H9 (cell line): ENCODE measurements around the gene TRPC6. TPM values are rescaled to one million over a fixed set of nuclear protein-coding genes. Genes with fewer than 3 reads are reported as not detected.
"Not testable (repeated sequence)": the region's sequence is repeated elsewhere in the genome, so short reads cannot be mapped to it uniquely, and the experiment has no call there.

Source experiments
- DNase-seq: peaks from one replicate; pipeline ENCODE4 v3.0.0-alpha.2; 2017
- H2AFZ ChIP-seq: one replicate; pipeline ENCODE4 v1.6.1; 2013; ENCODE audit warnings: mild to moderate bottlenecking, low read length, control low read depth, moderate library complexity
- H2AK5ac ChIP-seq: 2 replicates; pipeline ENCODE4 v1.6.1; 2013; ENCODE audit warnings: low read length, control low read depth, mixed read lengths; ENCODE audit not compliant: insufficient read length
- H2BK120ac ChIP-seq: one replicate; pipeline ENCODE4 v1.6.1; 2013; ENCODE audit warnings: low read depth, mild to moderate bottlenecking, low read length, control low read depth, inconsistent platforms; ENCODE audit not compliant: poor library complexity, severe bottlenecking
- H2BK12ac ChIP-seq: 2 replicates; pipeline ENCODE4 v1.6.1; 2013; ENCODE audit warnings: low read length, control low read depth, mixed read lengths, low read depth; ENCODE audit not compliant: insufficient read length
- H2BK15ac ChIP-seq: 2 replicates; pipeline ENCODE4 v1.6.1; 2013; ENCODE audit warnings: low read depth, low read length, control low read depth
- H2BK20ac ChIP-seq: one replicate; pipeline ENCODE4 v1.6.1; 2013; ENCODE audit warnings: low read depth, mild to moderate bottlenecking, low read length, control low read depth, inconsistent platforms; ENCODE audit not compliant: poor library complexity, severe bottlenecking
- H2BK5ac ChIP-seq: 2 replicates; pipeline ENCODE4 v1.6.1; 2013; ENCODE audit warnings: low read length, control low read depth, mixed read lengths; ENCODE audit not compliant: insufficient read length
- H3K14ac ChIP-seq: 2 replicates; pipeline ENCODE4 v1.6.1; 2013; ENCODE audit warnings: low read length, control low read depth; ENCODE audit not compliant: insufficient read depth
- H3K18ac ChIP-seq: 2 replicates; pipeline ENCODE4 v1.6.1; 2013; ENCODE audit warnings: low read depth, mild to moderate bottlenecking, mixed read lengths, low read length, control low read depth; ENCODE audit not compliant: insufficient read length
- H3K23ac ChIP-seq: 2 replicates; pipeline ENCODE4 v1.6.1; 2013; ENCODE audit warnings: low read length, control low read depth, mixed read lengths, low read depth; ENCODE audit not compliant: insufficient read length
- H3K23me2 ChIP-seq: 2 replicates; pipeline ENCODE4 v1.6.1; 2013; ENCODE audit warnings: low read depth, mild to moderate bottlenecking, mixed read lengths, low read length, control low read depth; ENCODE audit not compliant: insufficient read length, poor library complexity, severe bottlenecking
- H3K27ac ChIP-seq: 2 replicates; pipeline ENCODE4 v1.5.1; 2013; ENCODE audit warnings: low read length, control low read depth, mixed read lengths, low read depth; ENCODE audit not compliant: insufficient read length
- H3K27me3 ChIP-seq: 2 replicates; pipeline ENCODE4 v1.6.1; 2013; ENCODE audit warnings: low read length, control low read depth, inconsistent platforms; ENCODE audit not compliant: insufficient read depth
- H3K4ac ChIP-seq: 2 replicates; pipeline ENCODE4 v1.6.1; 2013; ENCODE audit warnings: low read depth, mild to moderate bottlenecking, control low read depth, inconsistent platforms, low read length, moderate library complexity
- H3K4me1 ChIP-seq: 2 replicates; pipeline ENCODE4 v1.6.1; 2013; ENCODE audit warnings: low read length, control low read depth, inconsistent platforms; ENCODE audit not compliant: insufficient read depth
- H3K4me2 ChIP-seq: 2 replicates; pipeline ENCODE4 v1.6.1; 2013; ENCODE audit warnings: low read length, control low read depth, mixed read lengths; ENCODE audit not compliant: insufficient read length, insufficient read depth
- H3K56ac ChIP-seq: 2 replicates; pipeline ENCODE4 v1.6.1; 2013; ENCODE audit warnings: low read depth, mild to moderate bottlenecking, mixed read lengths, low read length, control low read depth; ENCODE audit not compliant: insufficient read length
- H3K79me1 ChIP-seq: 2 replicates; pipeline ENCODE4 v1.6.1; 2013; ENCODE audit warnings: low read depth, mild to moderate bottlenecking, moderate library complexity, low read length, control low read depth, inconsistent platforms; ENCODE audit not compliant: insufficient read depth, poor library complexity, severe bottlenecking
- H3K79me2 ChIP-seq: 2 replicates; pipeline ENCODE4 v1.6.1; 2013; ENCODE audit warnings: low read length, control low read depth, inconsistent platforms; ENCODE audit not compliant: insufficient read depth
- H3K9ac ChIP-seq: 2 replicates; pipeline ENCODE4 v1.6.1; 2013; ENCODE audit warnings: low read length, control low read depth, mixed read lengths; ENCODE audit not compliant: insufficient read length; ENCODE audit errors: extremely low read depth
- H3K9me3 ChIP-seq: one replicate; pipeline ENCODE4 v1.6.1; 2013; ENCODE audit warnings: low read depth, low read length, inconsistent platforms; ENCODE audit not compliant: control insufficient read depth
- H3T11ph ChIP-seq: one replicate; pipeline ENCODE4 v1.6.1; 2013; ENCODE audit warnings: mild to moderate bottlenecking, low read length, control low read depth, inconsistent platforms
- H4K20me1 ChIP-seq: one replicate; pipeline ENCODE4 v1.6.1; 2013; ENCODE audit not compliant: control insufficient read depth, insufficient read length, insufficient read depth
- H4K5ac ChIP-seq: 2 replicates; pipeline ENCODE4 v1.6.1; 2013; ENCODE audit warnings: low read depth, mild to moderate bottlenecking, mixed read lengths, low read length, control low read depth; ENCODE audit not compliant: insufficient read length
- H4K8ac ChIP-seq: replicated peaks from 2 replicates; pipeline ENCODE4 v1.6.1; 2013; ENCODE audit warnings: low read length, control low read depth, mixed read lengths, low read depth; ENCODE audit not compliant: insufficient read length
- H4K91ac ChIP-seq: 2 replicates; pipeline ENCODE4 v1.6.1; 2013; ENCODE audit warnings: low read depth, mild to moderate bottlenecking, moderate library complexity, mixed read lengths, low read length, control low read depth; ENCODE audit not compliant: insufficient read length
- H3K27ac Mint-ChIP-seq, 3 experiments: 2 replicates in 2 of 3; 3 replicates in 1 of 3; pipeline ENCODE4 v1.8.0; 2020 to 2021; ENCODE audit warnings: mixed read lengths in 3 of 3, mild to moderate bottlenecking in 1 of 3, moderate library complexity in 1 of 3
- H3K27me3 Mint-ChIP-seq: 2 replicates; pipeline ENCODE4 v1.8.0; 2021; ENCODE audit warnings: low read depth, mild to moderate bottlenecking, moderate library complexity, mixed read lengths
- H3K36me3 Mint-ChIP-seq, 3 experiments: 2 replicates in 2 of 3; 3 replicates in 1 of 3; pipeline ENCODE4 v1.8.0; 2020 to 2021; ENCODE audit warnings: low read depth in 3 of 3, mixed read lengths in 3 of 3; ENCODE audit not compliant: insufficient read depth in 1 of 3
- H3K4me1 Mint-ChIP-seq, 2 experiments: 2 replicates each; pipeline ENCODE4 v1.8.0; 2020; ENCODE audit warnings: mixed read lengths in 2 of 2
- H3K4me3 Mint-ChIP-seq, 2 experiments: 2 replicates in 1 of 2; 3 replicates in 1 of 2; pipeline ENCODE4 v1.8.0; 2020 to 2021; ENCODE audit warnings: mild to moderate bottlenecking in 2 of 2, mixed read lengths in 2 of 2, moderate library complexity in 1 of 2
- H3K9me3 Mint-ChIP-seq, 2 experiments: 2 replicates in 1 of 2; 3 replicates in 1 of 2; pipeline ENCODE4 v1.8.0; 2020; ENCODE audit warnings: mild to moderate bottlenecking in 2 of 2, mixed read lengths in 2 of 2, moderate library complexity in 1 of 2
- WGBS: extraction: QIAGEN DNeasy Blood & Tissue Kit; methylation state at CpG from one replicate; pipeline ENCODE4 v1.1.7; 2013; ENCODE audit warnings: missing lambda C conversion rate, low lambda C conversion rate, mixed read lengths; ENCODE audit not compliant: insufficient read length; ENCODE audit errors: extremely low coverage; 5-methylcytosine and 5-hydroxymethylcytosine counted together
- total RNA-seq: library from RNA; stranded (reverse); gene quantifications from 2 replicates; pipeline ENCODE4 v1.2.1, GENCODE V29; 2021
- TF ChIP-seq, protein P1 (sequence below): fragments of 200-600 bp; sonication (generic); conservative IDR thresholded peaks from 3 replicates; pipeline ENCODE4 v1.8.0; 2021; ENCODE audit warnings: antibody characterized with exemption, mild to moderate bottlenecking

TRPC6 gene
- total RNA-seq, 1 experiment from 2014 or later = 14.4 TPM

DNA sequence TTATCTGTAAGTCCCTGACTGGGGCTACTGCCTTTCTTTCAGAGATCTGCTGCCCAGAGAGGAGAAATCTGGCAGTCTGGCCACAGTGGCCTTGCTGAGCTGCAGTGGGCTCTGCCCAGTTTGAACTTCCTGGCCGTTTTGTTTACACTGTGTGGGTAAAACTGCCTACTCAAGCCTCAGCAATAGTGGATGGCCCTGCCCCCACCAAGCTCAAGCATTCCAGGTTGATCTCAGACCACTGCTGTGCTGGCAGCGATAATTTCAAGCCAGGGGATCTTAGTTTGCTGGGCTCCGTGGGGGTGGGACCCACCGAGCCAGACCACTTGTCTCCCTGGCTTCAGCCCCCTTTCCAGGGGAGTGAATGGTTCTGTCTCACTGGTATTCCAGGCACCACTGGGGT, 117.5 kb downstream of the TRPC6 start:
- H4K5ac ChIP-seq = no peak overlapping the region
- Mint-ChIP-seq H3K27me3 (no peaks in the 10 kb centered on the region; the same call in 1 of the 2 replicates), H3K27ac (peak overlapping the region; percentile 50 to 78 (median 76); a peak in 5 of 7 replicates), H3K4me1 (peaks cover 12 to 15% of the 10 kb centered on the region in 2 experiments), H3K4me3 (no peak overlapping the region), H3K36me3 (peaks cover 8 to 53% (median 20%) of the 10 kb centered on the region in 3 experiments; a peak in 6 of 7 replicates), H3K9me3 (peaks cover 11 to 13% of the 10 kb centered on the region in 2 experiments; a peak in 4 of 5 replicates)
- no peak overlapping the region for H3K14ac ChIP-seq
- H3K4me1 ChIP-seq = no peaks in the 10 kb centered on the region; the same call in 1 of the 2 replicates
- no peaks in the 10 kb centered on the region for H3K79me2 ChIP-seq
- no peak overlapping the region for H2AK5ac ChIP-seq
- no peak overlapping the region for H3T11ph ChIP-seq
- H3K4me2 ChIP-seq = no peak overlapping the region
- WGBS = no CpG with 5 or more reads among the region's 4 CpGs
- TF ChIP-seq, protein P1, sequence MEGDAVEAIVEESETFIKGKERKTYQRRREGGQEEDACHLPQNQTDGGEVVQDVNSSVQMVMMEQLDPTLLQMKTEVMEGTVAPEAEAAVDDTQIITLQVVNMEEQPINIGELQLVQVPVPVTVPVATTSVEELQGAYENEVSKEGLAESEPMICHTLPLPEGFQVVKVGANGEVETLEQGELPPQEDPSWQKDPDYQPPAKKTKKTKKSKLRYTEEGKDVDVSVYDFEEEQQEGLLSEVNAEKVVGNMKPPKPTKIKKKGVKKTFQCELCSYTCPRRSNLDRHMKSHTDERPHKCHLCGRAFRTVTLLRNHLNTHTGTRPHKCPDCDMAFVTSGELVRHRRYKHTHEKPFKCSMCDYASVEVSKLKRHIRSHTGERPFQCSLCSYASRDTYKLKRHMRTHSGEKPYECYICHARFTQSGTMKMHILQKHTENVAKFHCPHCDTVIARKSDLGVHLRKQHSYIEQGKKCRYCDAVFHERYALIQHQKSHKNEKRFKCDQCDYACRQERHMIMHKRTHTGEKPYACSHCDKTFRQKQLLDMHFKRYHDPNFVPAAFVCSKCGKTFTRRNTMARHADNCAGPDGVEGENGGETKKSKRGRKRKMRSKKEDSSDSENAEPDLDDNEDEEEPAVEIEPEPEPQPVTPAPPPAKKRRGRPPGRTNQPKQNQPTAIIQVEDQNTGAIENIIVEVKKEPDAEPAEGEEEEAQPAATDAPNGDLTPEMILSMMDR = no peak
- H2BK15ac ChIP-seq = no peak overlapping the region
- no peak overlapping the region for H3K23ac ChIP-seq
- no peaks in the 10 kb centered on the region for H3K79me1 ChIP-seq
- H3K56ac ChIP-seq = no peak overlapping the region
- peak overlapping the region; percentile 10 for H2AFZ ChIP-seq
- H3K9ac ChIP-seq = no peak overlapping the region
- H3K27me3 ChIP-seq = no peaks in the 10 kb centered on the region
- H4K91ac ChIP-seq = no peak overlapping the region
- H3K27ac ChIP-seq = no peak overlapping the region
- H3K18ac ChIP-seq = no peak overlapping the region
- no peak overlapping the region for H2BK120ac ChIP-seq
- H2BK20ac ChIP-seq = no peak overlapping the region
- no peaks in the 10 kb centered on the region for H3K9me3 ChIP-seq
- H2BK12ac ChIP-seq = no peak overlapping the region
- H3K23me2 ChIP-seq = no peaks in the 10 kb centered on the region
- H4K20me1 ChIP-seq = no peaks in the 10 kb centered on the region
- no peak overlapping the region for H3K4ac ChIP-seq
- H4K8ac ChIP-seq = no peak overlapping the region
- H2BK5ac ChIP-seq = no peak overlapping the region
- DNase-seq = peak; percentile 40

DNA sequence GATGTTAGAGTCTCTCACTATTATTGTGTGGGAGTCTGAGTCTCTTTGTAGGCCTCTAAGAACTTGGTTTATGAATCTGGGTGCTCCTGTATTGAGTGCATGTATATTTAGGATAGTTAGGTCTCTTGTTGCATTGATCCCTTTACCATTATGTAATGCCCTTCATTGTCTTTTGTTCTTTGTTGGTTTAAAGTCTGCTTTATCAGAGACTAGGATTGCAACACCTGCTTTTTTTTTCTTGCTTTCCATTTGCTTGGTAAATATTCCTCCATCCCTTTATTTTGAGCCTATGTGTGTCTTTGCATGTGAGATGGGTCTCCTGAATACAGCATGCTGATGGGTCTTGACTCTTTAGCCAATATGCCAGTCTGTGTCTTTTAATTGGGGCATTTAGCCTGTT, 119.4 kb downstream of the TRPC6 start:
- not testable (repeated sequence) for H3K23ac ChIP-seq, H3K18ac ChIP-seq, H3K79me2 ChIP-seq, H3K9ac ChIP-seq, H2BK15ac ChIP-seq, H3K79me1 ChIP-seq, H2BK120ac ChIP-seq, H3K27ac ChIP-seq, H3K4ac ChIP-seq, H3K56ac ChIP-seq, H3K23me2 ChIP-seq, DNase-seq, H2AFZ ChIP-seq, H3T11ph ChIP-seq, H3K4me1 ChIP-seq, H4K5ac ChIP-seq, H3K4me3 Mint-ChIP-seq, H4K91ac ChIP-seq, H2BK12ac ChIP-seq, H2BK20ac ChIP-seq, H3K9me3 ChIP-seq, H4K20me1 ChIP-seq, H3K4me2 ChIP-seq, H3K27ac Mint-ChIP-seq, H3K27me3 Mint-ChIP-seq, H2BK5ac ChIP-seq, H4K8ac ChIP-seq, H3K14ac ChIP-seq, H2AK5ac ChIP-seq, H3K27me3 ChIP-seq
- Mint-ChIP-seq H3K36me3 (peaks cover 10 to 49% (median 20%) of the 10 kb centered on the region in 3 experiments; a peak in 6 of 7 replicates), H3K9me3 (peaks cover 11 to 13% of the 10 kb centered on the region in 2 experiments; a peak in 4 of 5 replicates), H3K4me1 (peaks cover 12 to 15% of the 10 kb centered on the region in 2 experiments)
